GM12878 (cell line): ENCODE data around the gene WDR53. TPM values are rescaled to one million over a fixed set of nuclear protein-coding genes. Genes with fewer than 3 reads are reported as not detected.

ENCODE experiments used
- ATAC-seq: fragments of 200-7000 bp; cut with Tn5 transposase; 3 replicates; pipeline ENCODE4 v1.9.1; 2020; ENCODE audit warnings: mild to moderate bottlenecking, moderate library complexity
- BruUV-seq: library from RNA; stranded (reverse); fragments of 400-500 nt; replicated peaks from 2 replicates; lab custom pipeline; 2021; lab: Mats Ljungman, UMichigan
- CTCF ChIA-PET: fragments of 300-600 bp; sonication (Branson Sonifier 250); formaldehyde crosslinking; extraction: SDS; loops from one replicate; lab custom pipeline; 2021; ENCODE audit warnings: inconsistent platforms; lab: Yijun Ruan, JAX
- POLR2A ChIA-PET: fragments of 350-600 bp; formaldehyde crosslinking; extraction: SDS; loops from one replicate; lab custom pipeline; 2021; ENCODE audit warnings: inconsistent platforms; lab: Charles Lee
- RAD21 ChIA-PET: fragments of 300-600 bp; sonication (Branson Sonifier 250); formaldehyde crosslinking; loops from one replicate; lab custom pipeline; 2023; ENCODE audit warnings: antibody characterized with exemption; ENCODE audit not compliant: unreplicated experiment; lab: Charles Lee
- SMC1A ChIA-PET: fragments of 300-600 bp; sonication (Branson Sonifier 250); formaldehyde crosslinking; loops from one replicate; lab custom pipeline; 2023; ENCODE audit not compliant: unreplicated experiment, uncharacterized antibody; lab: Charles Lee
- DNase-seq: peaks from one replicate; pipeline ENCODE4 v3.0.0-alpha.2; 2011; ENCODE audit warnings: low read depth, low spot score
- FAIRE-seq: peaks from 3 replicates; lab custom pipeline; 2011; peaks lifted over from hg19 to GRCh38; lab: Jason Lieb, UNC
- H2AFZ ChIP-seq: 2 replicates; pipeline ENCODE4 v1.6.0; 2011; ENCODE audit warnings: low read depth, low read length, control low read depth; ENCODE audit not compliant: control insufficient read depth
- H3K27ac ChIP-seq: 2 replicates; pipeline ENCODE4 v1.5.1; 2011; ENCODE audit warnings: control low read depth; ENCODE audit not compliant: control insufficient read depth, insufficient read depth
- H3K27me3 ChIP-seq, 2 experiments: replicated peaks in 1 of 2; 2 replicates each; pipeline versions ENCODE4 v1.6.0 to v1.6.1; 2011; ENCODE audit warnings: low read length in 1 of 2; ENCODE audit not compliant: control insufficient read depth in 2 of 2, insufficient read depth in 2 of 2
- H3K36me3 ChIP-seq, 2 experiments: 2 replicates each; pipeline ENCODE4 v1.5.1; 2011; ENCODE audit warnings: low read length in 1 of 2; ENCODE audit not compliant: control insufficient read depth in 2 of 2, insufficient read depth in 2 of 2
- H3K4me1 ChIP-seq: 2 replicates; pipeline ENCODE4 v1.6.1; 2011; ENCODE audit warnings: mild to moderate bottlenecking, low read length, moderate library complexity, mixed read lengths; ENCODE audit not compliant: control insufficient read depth, insufficient read depth
- H3K4me2 ChIP-seq: 2 replicates; pipeline ENCODE4 v1.6.0; 2011; ENCODE audit warnings: control low read depth; ENCODE audit not compliant: control insufficient read depth, insufficient read depth
- H3K4me3 ChIP-seq: fragments of 200-600 bp; sonication (generic); 2 replicates; pipeline ENCODE4 v1.5.1; 2016
- H3K79me2 ChIP-seq: 2 replicates; pipeline ENCODE4 v1.6.0; 2011; ENCODE audit warnings: low read length; ENCODE audit not compliant: control insufficient read depth, insufficient read depth
- H3K9ac ChIP-seq: 2 replicates; pipeline ENCODE4 v1.8.0; 2011; ENCODE audit warnings: low read length, control low read depth, mixed read lengths; ENCODE audit not compliant: control insufficient read depth, insufficient read depth
- H3K9me3 ChIP-seq: replicated peaks from 3 replicates; pipeline ENCODE4 v1.5.1; 2011; ENCODE audit warnings: mild to moderate bottlenecking, low read length; ENCODE audit not compliant: control insufficient read depth, insufficient read depth
- H4K20me1 ChIP-seq: 2 replicates; pipeline ENCODE4 v1.6.0; 2011; ENCODE audit not compliant: control insufficient read depth, insufficient read depth
- BHLHE40 ChIP-seq, 2 experiments: fragments of 450-650 bp in 1 of 2; IDR thresholded peaks; 2 replicates each; pipeline ENCODE4 v1.6.1; 2011 to 2017; ENCODE audit warnings: low read depth in 2 of 2, borderline replicate concordance in 1 of 2, improper control_type of control experiment in 1 of 2, low read length in 1 of 2, mild to moderate bottlenecking in 1 of 2
- JUNB ChIP-seq: IDR thresholded peaks from 2 replicates; pipeline ENCODE4 v1.6.1; 2016; ENCODE audit warnings: antibody characterized with exemption, mild to moderate bottlenecking
- JUND ChIP-seq: IDR thresholded peaks from 2 replicates; pipeline ENCODE4 v1.6.1; 2012; ENCODE audit warnings: low read depth, mild to moderate bottlenecking, low read length, improper control_type of control experiment, moderate library complexity
- SIX5 ChIP-seq: IDR thresholded peaks from 2 replicates; pipeline ENCODE4 v1.6.1; 2011; ENCODE audit warnings: mild to moderate bottlenecking, low read depth, low read length, moderate library complexity; ENCODE audit not compliant: severe bottlenecking
- TCF7 ChIP-seq: IDR thresholded peaks from 2 replicates; pipeline ENCODE4 v1.6.1; 2014; ENCODE audit warnings: antibody characterized with exemption, borderline replicate concordance
- YBX1 ChIP-seq: fragments of 450-650 bp; IDR thresholded peaks from 2 replicates; pipeline ENCODE4 v1.6.1; 2016; ENCODE audit warnings: antibody characterized with exemption
- ZNF622 ChIP-seq: fragments of 450-650 bp; IDR thresholded peaks from 2 replicates; pipeline ENCODE4 v1.6.1; 2017; ENCODE audit warnings: mild to moderate bottlenecking, inconsistent platforms
- ZSCAN29 ChIP-seq: fragments of 450-650 bp; IDR thresholded peaks from 2 replicates; pipeline ENCODE4 v1.6.1; 2017; ENCODE audit warnings: mild to moderate bottlenecking, moderate library complexity
- WGBS: methylation state at CpG from one replicate; pipeline ENCODE4 v1.1.6; 2016; ENCODE audit warnings: low lambda C conversion rate; ENCODE audit not compliant: insufficient replicate concordance, insufficient coverage; ENCODE audit errors: missing lambda C conversion rate; 5-methylcytosine and 5-hydroxymethylcytosine counted together
- in situ Hi-C: fragments of 300-500 bp; cut with MboI; formaldehyde crosslinking; loops from 9 replicates; pipeline ENCODE4 v1.14.3; 2018; ENCODE audit warnings: mixed read lengths
- intact Hi-C: fragments of 100-400 bp; cut with micrococcal nuclease; formaldehyde crosslinking; loops from one replicate; pipeline ENCODE4 v1.14.2; 2022; ENCODE audit not compliant: unreplicated experiment
- polyA plus RNA-seq, 11 experiments: library from polyadenylated mRNA; depleted of rRNA in 4 of 11; unstranded in 6 of 11; stranded (reverse) in 5 of 11; fragments of >200 nt; fragmentation: Nextera tagmentation in 4 of 11; fragmentation: Illumina TruSeq in 1 of 11; extraction: Ambion mirVana in 4 of 11; extraction: Trizol in 1 of 11; gene quantifications; 1 replicate in 1 of 11; 2 replicates in 10 of 11; pipeline versions ENCODE4 v1.2.1 to v1.2.3, GENCODE V29; 2011 to 2016; ENCODE audit warnings: inconsistent platforms in 2 of 11, missing spikeins in 2 of 11, low read depth in 1 of 11
- total RNA-seq, 4 experiments: library from RNA; depleted of rRNA in 3 of 4; stranded (reverse); fragments of >200 nt in 3 of 4; fragmentation: Illumina TruSeq in 1 of 4; extraction: Trizol in 1 of 4; gene quantifications; 2 replicates each; pipeline versions ENCODE4 v1.2.1 to v1.2.3, GENCODE V29; 2013 to 2021
- TF ChIP-seq, protein P1 (sequence below): fragments of 450-650 bp; conservative IDR thresholded peaks from 2 replicates; pipeline ENCODE4 v1.6.1; 2017; ENCODE audit warnings: mild to moderate bottlenecking, moderate library complexity
- TF ChIP-seq, protein P2 (sequence below): IDR thresholded peaks from 2 replicates; pipeline ENCODE4 v1.6.1; 2012; ENCODE audit warnings: low read depth, low read length, improper control_type of control experiment
- TF ChIP-seq, protein P3 (sequence below): IDR thresholded peaks from 2 replicates; pipeline ENCODE4 v1.6.1; 2012; ENCODE audit warnings: improper control_type of control experiment, low read depth, low read length; ENCODE audit not compliant: insufficient replicate concordance
- TF ChIP-seq, protein P4 (sequence below): fragments of 450-650 bp; IDR thresholded peaks from 2 replicates; pipeline ENCODE4 v1.6.1; 2017; ENCODE audit warnings: antibody characterized with exemption, mild to moderate bottlenecking, moderate library complexity

WDR53 gene
- total and polyA plus RNA-seq, 10 of the 15 experiments (the other 5 are each of a cell fraction or from before 2014, with no cell fraction given): 7.7 to 20.3 (median 15.7) TPM

DNA sequence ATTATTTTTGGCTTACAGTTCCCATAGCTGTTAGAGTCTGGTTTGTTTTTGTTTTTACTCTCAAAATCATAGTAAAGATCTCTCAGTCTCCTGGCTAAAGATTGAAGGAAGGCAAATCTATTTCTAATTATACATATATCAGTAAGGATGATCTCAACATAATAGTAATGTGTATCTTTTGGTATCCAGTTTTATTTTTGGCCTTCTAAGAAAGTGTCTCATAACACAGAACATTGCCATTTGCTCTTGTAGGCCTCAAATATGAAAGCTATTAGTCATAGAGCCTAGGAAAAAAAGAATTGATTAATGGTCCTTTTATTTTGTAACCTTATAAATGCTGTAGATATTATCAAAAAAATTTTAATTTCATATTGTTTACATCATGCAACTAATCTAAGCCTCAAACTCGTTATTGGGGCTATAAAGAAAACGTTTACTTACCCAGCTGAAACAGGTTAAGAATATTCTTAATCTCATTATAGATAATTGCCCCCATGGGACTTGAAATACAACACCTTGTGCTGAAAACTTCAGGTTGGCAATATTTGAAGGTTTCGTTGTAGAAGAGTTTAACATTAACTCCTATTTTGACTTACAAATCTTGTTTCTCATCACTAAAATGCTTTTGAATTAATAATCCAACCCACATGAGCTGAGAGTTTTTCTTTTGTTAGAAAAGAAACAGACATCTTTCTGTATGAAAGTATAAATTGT, 16.8 kb upstream of the WDR53 start:
- Histone ChIP-seq H3K79me2 (no peaks in the 10 kb centered on the region), H3K4me1 (no peaks in the 10 kb centered on the region), H2AFZ (no peak overlapping the region), H3K4me3 (no peak overlapping the region), H3K27ac (no peak overlapping the region), H3K9me3 (no peaks in the 10 kb centered on the region), H3K36me3 (peaks cover 3 to 5% of the 10 kb centered on the region in 2 experiments; a peak in 3 of 4 replicates), H4K20me1 (no peaks in the 10 kb centered on the region), H3K27me3 (no peaks in the 10 kb centered on the region), H3K4me2 (no peak overlapping the region), H3K9ac (no peak overlapping the region)
- WGBS: 29% methylated on average over 3 of the region's 3 CpGs
- ChIA-PET CTCF (interaction anchor here (1.0 to 1.7 kb wide), 2 partner anchors 25 to 100 kb away, joined by 3 to 6 read pairs; no protein-coding TSS in a partner anchor), RAD21 (interaction anchor here (0.7 kb wide), 1 partner anchor 10 kb away, joined by 3 read pairs; no protein-coding TSS in a partner anchor), SMC1A (no interaction called here), POLR2A (no interaction called here)
- in situ Hi-C loops: no loop called here
- FAIRE-seq: no peak
- intact Hi-C loops: no loop called here
- DNase-seq: no peak
- BruUV-seq: no TSS peak
- ATAC-seq: no peak
- TF ChIP-seq, protein P1, sequence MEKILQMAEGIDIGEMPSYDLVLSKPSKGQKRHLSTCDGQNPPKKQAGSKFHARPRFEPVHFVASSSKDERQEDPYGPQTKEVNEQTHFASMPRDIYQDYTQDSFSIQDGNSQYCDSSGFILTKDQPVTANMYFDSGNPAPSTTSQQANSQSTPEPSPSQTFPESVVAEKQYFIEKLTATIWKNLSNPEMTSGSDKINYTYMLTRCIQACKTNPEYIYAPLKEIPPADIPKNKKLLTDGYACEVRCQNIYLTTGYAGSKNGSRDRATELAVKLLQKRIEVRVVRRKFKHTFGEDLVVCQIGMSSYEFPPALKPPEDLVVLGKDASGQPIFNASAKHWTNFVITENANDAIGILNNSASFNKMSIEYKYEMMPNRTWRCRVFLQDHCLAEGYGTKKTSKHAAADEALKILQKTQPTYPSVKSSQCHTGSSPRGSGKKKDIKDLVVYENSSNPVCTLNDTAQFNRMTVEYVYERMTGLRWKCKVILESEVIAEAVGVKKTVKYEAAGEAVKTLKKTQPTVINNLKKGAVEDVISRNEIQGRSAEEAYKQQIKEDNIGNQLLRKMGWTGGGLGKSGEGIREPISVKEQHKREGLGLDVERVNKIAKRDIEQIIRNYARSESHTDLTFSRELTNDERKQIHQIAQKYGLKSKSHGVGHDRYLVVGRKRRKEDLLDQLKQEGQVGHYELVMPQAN: no peak
- TF ChIP-seq JUNB (no peak), YBX1 (no peak), TCF7 (no peak), SIX5 (no peak), BHLHE40 (IDR thresholded peaks at IDR 0.05; ENCODE audit: borderline replicate concordance in 1 of 2, low read depth in 2 of 2, low read length in 1 of 2) (no peak), JUND (no peak), ZSCAN29 (no peak), ZNF622 (no peak)
- TF ChIP-seq, protein P2, sequence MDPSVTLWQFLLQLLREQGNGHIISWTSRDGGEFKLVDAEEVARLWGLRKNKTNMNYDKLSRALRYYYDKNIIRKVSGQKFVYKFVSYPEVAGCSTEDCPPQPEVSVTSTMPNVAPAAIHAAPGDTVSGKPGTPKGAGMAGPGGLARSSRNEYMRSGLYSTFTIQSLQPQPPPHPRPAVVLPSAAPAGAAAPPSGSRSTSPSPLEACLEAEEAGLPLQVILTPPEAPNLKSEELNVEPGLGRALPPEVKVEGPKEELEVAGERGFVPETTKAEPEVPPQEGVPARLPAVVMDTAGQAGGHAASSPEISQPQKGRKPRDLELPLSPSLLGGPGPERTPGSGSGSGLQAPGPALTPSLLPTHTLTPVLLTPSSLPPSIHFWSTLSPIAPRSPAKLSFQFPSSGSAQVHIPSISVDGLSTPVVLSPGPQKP: no peak
- TF ChIP-seq, protein P3, sequence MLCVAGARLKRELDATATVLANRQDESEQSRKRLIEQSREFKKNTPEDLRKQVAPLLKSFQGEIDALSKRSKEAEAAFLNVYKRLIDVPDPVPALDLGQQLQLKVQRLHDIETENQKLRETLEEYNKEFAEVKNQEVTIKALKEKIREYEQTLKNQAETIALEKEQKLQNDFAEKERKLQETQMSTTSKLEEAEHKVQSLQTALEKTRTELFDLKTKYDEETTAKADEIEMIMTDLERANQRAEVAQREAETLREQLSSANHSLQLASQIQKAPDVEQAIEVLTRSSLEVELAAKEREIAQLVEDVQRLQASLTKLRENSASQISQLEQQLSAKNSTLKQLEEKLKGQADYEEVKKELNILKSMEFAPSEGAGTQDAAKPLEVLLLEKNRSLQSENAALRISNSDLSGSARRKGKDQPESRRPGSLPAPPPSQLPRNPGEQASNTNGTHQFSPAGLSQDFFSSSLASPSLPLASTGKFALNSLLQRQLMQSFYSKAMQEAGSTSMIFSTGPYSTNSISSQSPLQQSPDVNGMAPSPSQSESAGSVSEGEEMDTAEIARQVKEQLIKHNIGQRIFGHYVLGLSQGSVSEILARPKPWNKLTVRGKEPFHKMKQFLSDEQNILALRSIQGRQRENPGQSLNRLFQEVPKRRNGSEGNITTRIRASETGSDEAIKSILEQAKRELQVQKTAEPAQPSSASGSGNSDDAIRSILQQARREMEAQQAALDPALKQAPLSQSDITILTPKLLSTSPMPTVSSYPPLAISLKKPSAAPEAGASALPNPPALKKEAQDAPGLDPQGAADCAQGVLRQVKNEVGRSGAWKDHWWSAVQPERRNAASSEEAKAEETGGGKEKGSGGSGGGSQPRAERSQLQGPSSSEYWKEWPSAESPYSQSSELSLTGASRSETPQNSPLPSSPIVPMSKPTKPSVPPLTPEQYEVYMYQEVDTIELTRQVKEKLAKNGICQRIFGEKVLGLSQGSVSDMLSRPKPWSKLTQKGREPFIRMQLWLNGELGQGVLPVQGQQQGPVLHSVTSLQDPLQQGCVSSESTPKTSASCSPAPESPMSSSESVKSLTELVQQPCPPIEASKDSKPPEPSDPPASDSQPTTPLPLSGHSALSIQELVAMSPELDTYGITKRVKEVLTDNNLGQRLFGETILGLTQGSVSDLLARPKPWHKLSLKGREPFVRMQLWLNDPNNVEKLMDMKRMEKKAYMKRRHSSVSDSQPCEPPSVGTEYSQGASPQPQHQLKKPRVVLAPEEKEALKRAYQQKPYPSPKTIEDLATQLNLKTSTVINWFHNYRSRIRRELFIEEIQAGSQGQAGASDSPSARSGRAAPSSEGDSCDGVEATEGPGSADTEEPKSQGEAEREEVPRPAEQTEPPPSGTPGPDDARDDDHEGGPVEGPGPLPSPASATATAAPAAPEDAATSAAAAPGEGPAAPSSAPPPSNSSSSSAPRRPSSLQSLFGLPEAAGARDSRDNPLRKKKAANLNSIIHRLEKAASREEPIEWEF: no peak
- TF ChIP-seq, protein P4, sequence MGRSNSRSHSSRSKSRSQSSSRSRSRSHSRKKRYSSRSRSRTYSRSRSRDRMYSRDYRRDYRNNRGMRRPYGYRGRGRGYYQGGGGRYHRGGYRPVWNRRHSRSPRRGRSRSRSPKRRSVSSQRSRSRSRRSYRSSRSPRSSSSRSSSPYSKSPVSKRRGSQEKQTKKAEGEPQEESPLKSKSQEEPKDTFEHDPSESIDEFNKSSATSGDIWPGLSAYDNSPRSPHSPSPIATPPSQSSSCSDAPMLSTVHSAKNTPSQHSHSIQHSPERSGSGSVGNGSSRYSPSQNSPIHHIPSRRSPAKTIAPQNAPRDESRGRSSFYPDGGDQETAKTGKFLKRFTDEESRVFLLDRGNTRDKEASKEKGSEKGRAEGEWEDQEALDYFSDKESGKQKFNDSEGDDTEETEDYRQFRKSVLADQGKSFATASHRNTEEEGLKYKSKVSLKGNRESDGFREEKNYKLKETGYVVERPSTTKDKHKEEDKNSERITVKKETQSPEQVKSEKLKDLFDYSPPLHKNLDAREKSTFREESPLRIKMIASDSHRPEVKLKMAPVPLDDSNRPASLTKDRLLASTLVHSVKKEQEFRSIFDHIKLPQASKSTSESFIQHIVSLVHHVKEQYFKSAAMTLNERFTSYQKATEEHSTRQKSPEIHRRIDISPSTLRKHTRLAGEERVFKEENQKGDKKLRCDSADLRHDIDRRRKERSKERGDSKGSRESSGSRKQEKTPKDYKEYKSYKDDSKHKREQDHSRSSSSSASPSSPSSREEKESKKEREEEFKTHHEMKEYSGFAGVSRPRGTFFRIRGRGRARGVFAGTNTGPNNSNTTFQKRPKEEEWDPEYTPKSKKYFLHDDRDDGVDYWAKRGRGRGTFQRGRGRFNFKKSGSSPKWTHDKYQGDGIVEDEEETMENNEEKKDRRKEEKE: no peak
